ENCODE measurements around the gene FOXL1. TPM values are rescaled to one million over a fixed set of nuclear protein-coding genes. Genes with fewer than 3 reads are reported as not detected.

Gene FOXL1
- total and polyA plus RNA-seq, 10 donors: 0.03 to 0.29 (median 0.07) TPM; not detected in 7

GRCh38 chr16:86534779-86535615 is 43.4 kb upstream of the FOXL1 start:
- no peak for DNase-seq
- H3K27me3 ChIP-seq (replicated peaks in 1 of 7): no peaks in the 10 kb centered on the region
- H3K4me1 ChIP-seq: no peaks in the 10 kb centered on the region
- no peaks in the 10 kb centered on the region for H3K9me3 ChIP-seq
- no peak for TF ChIP-seq POLR2A (IDR thresholded peaks at IDR 0.05)
- TF ChIP-seq POLR2AphosphoS5 (IDR thresholded peaks at IDR 0.05): no peak
- no peak for TF ChIP-seq CTCF (IDR thresholded peaks at IDR 0.05 in 8 of 11, conservative IDR thresholded peaks at IDR 0.05 in 3 of 11)
- no peak overlapping the region for H3K4me3 ChIP-seq
- 90 to 91% (median 90%) methylated on average over 18 of the region's 18 CpGs for WGBS, 5 donors
- intact Hi-C loops (cut with DNase I; ENCODE audit: low total_unique reads): no loop called here
- no peak overlapping the region for H3K27ac ChIP-seq
- peaks cover 0 to 100% (median 59%) of the 10 kb centered on the region in 6 donors for H3K36me3 ChIP-seq

GRCh38 chr16:86536621-86537020 is 41.7 kb upstream of the FOXL1 start:
- peaks cover 0 to 100% (median 69%) of the 10 kb centered on the region in 6 donors for H3K36me3 ChIP-seq
- no peaks in the 10 kb centered on the region for H3K4me1 ChIP-seq
- 95 to 98% (median 96%) methylated on average over 17 of the region's 17 CpGs for WGBS, 5 donors
- TF ChIP-seq POLR2AphosphoS5 (IDR thresholded peaks at IDR 0.05): no peak
- DNase-seq: no peak
- intact Hi-C loops (cut with DNase I; ENCODE audit: low total_unique reads): no loop called here
- H3K9me3 ChIP-seq: no peaks in the 10 kb centered on the region
- H3K27me3 ChIP-seq (replicated peaks in 1 of 7): no peaks in the 10 kb centered on the region
- H3K4me3 ChIP-seq: no peak overlapping the region
- no peak overlapping the region for H3K27ac ChIP-seq

- Histone ChIP-seq H3K4me1 (no peaks in the 10 kb centered on the region), H3K36me3 (peaks cover 0 to 100% (median 70%) of the 10 kb centered on the region in 6 donors), H3K27ac (no peak overlapping the region), H3K4me3 (no peak overlapping the region), H3K9me3 (no peaks in the 10 kb centered on the region), H3K27me3 (replicated peaks in 1 of 7) (no peaks in the 10 kb centered on the region)
- TF ChIP-seq POLR2AphosphoS5 (IDR thresholded peaks at IDR 0.05) (no peak), POLR2A (IDR thresholded peaks at IDR 0.05) (no peak), CTCF (IDR thresholded peaks at IDR 0.05 in 8 of 11, conservative IDR thresholded peaks at IDR 0.05 in 3 of 11) (no peak)
- DNase-seq: no peak
- 92 to 99% (median 97%) methylated on average over 4 of the region's 4 CpGs for WGBS, 5 donors
- intact Hi-C loops (cut with DNase I; ENCODE audit: low total_unique reads): no loop called here
Observed at GRCh38 chr16:86537486-86537885, 40.9 kb upstream of the FOXL1 start.

GRCh38 chr16:86538196-86538780 is 40.1 kb upstream of the FOXL1 start:
- peaks cover 0 to 100% (median 74%) of the 10 kb centered on the region in 6 donors for H3K36me3 ChIP-seq
- H3K27ac ChIP-seq: no peak overlapping the region
- WGBS, 5 donors: 90 to 97% (median 94%) methylated on average over 7 to 17 of the region's 17 CpGs
- no peaks in the 10 kb centered on the region for H3K9me3 ChIP-seq
- no peaks in the 10 kb centered on the region for H3K4me1 ChIP-seq
- intact Hi-C loops (cut with DNase I; ENCODE audit: low total_unique reads): no loop called here
- no peak overlapping the region for H3K4me3 ChIP-seq
- no peak for TF ChIP-seq POLR2AphosphoS5 (IDR thresholded peaks at IDR 0.05)
- H3K27me3 ChIP-seq (replicated peaks in 1 of 7): no peaks in the 10 kb centered on the region
- no peak for DNase-seq

- Histone ChIP-seq H3K4me1 (no peaks in the 10 kb centered on the region), H3K36me3 (peaks cover 0 to 100% (median 79%) of the 10 kb centered on the region in 6 donors), H3K27ac (no peak overlapping the region), H3K4me3 (no peak overlapping the region), H3K9me3 (no peaks in the 10 kb centered on the region), H3K27me3 (replicated peaks in 1 of 7) (no peaks in the 10 kb centered on the region)
- TF ChIP-seq POLR2AphosphoS5 (IDR thresholded peaks at IDR 0.05): no peak
- TF ChIP-seq POLR2A (IDR thresholded peaks at IDR 0.05): no peak
- TF ChIP-seq CTCF (IDR thresholded peaks at IDR 0.05 in 8 of 11, conservative IDR thresholded peaks at IDR 0.05 in 3 of 11): no peak
- intact Hi-C loops (cut with DNase I; ENCODE audit: low total_unique reads): no loop called here
- whole genome bisulfite sequencing, 5 donors: 85 to 97% (median 90%) methylated on average over 6 of the region's 6 CpGs
- no peak for DNase-seq
Observed at GRCh38 chr16:86540894-86541293, 37.5 kb upstream of the FOXL1 start.
